HG02642 (cell line): ENCODE data around the gene ZNF574.

Source experiments
- ATAC-seq: cut with Tn5 transposase; IDR thresholded peaks from one replicate; pipeline ENCODE4 v1.9.1; 2021; ENCODE audit warnings: mild to moderate bottlenecking; ENCODE audit not compliant: unreplicated experiment, poor library complexity

Gene ZNF574

GRCh38 chr19:42079886-42080763 is 4.2 kb downstream of the ZNF574 start:
- ATAC-seq = no peak

- ATAC-seq = no peak
Observed at GRCh38 chr19:42080764-42081375, 4.9 kb downstream of the ZNF574 start.

GRCh38 chr19:42081584-42082203 is 5.7 kb downstream of the ZNF574 start:
- ATAC-seq = no peak

GRCh38 chr19:42083537-42083936 is 7.6 kb downstream of the ZNF574 start:
- no peak for ATAC-seq

- ATAC-seq = no peak
Observed at GRCh38 chr19:42086188-42086736, 10.3 kb downstream of the ZNF574 start.

GRCh38 chr19:42086770-42087550 is 11.0 kb downstream of the ZNF574 start:
- ATAC-seq = no peak

GRCh38 chr19:42088471-42089190 is 12.7 kb downstream of the ZNF574 start:
- no peak for ATAC-seq

- ATAC-seq = no peak
Observed at GRCh38 chr19:42089191-42089750, 13.3 kb downstream of the ZNF574 start.

GRCh38 chr19:42089772-42090171 is 13.8 kb downstream of the ZNF574 start:
- ATAC-seq = no peak

- ATAC-seq = peak; percentile 46
Observed at GRCh38 chr19:42090672-42091071, 14.7 kb downstream of the ZNF574 start.

- peak; percentile 8 for ATAC-seq
Observed at GRCh38 chr19:42091300-42091699, 15.3 kb downstream of the ZNF574 start.

- ATAC-seq = no peak
Observed at GRCh38 chr19:42091742-42092141, 15.8 kb downstream of the ZNF574 start.

- ATAC-seq = no peak
Observed at GRCh38 chr19:42092350-42092749, 16.4 kb downstream of the ZNF574 start.

- no peak for ATAC-seq
Observed at GRCh38 chr19:42093505-42093904, 17.5 kb downstream of the ZNF574 start.

GRCh38 chr19:42093926-42094325 is 18.0 kb downstream of the ZNF574 start:
- no peak for ATAC-seq

GRCh38 chr19:42095142-42095813 is 19.3 kb downstream of the ZNF574 start:
- ATAC-seq = no peak

- no peak for ATAC-seq
Observed at GRCh38 chr19:42095814-42096230, 19.9 kb downstream of the ZNF574 start.

GRCh38 chr19:42096255-42096837 is 20.4 kb downstream of the ZNF574 start:
- no peak for ATAC-seq
